Measurements from ENCODE around the gene MOB3C. TPM values are rescaled to one million over a fixed set of nuclear protein-coding genes. Genes with fewer than 3 reads are reported as not detected.
A peak's percentile ranks its signal among the peaks of the same experiment; 100 is the strongest.

Gene MOB3C
- polyA plus RNA-seq, 1 experiment = 11.9 TPM

DNA sequence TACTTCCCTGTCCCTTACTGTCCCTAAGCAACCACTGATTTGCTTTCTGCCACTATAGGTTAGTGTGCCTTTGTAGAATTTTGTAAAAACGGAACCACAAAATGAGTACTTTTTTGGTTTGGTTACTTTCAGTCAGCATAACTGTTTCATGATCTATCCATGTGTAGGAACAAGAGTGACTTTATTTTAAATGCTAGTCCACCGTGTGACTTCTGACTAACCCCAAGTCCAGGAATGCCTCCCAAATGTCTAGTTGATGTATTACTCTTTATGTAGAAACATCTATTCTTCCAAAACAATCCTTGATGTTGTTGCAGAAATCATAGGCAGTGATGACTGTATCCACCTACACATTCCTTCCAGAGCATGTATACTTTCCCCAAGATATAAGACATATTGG is 30.2 kb upstream of the MOB3C start:
- TF ChIP-seq, protein P1, sequence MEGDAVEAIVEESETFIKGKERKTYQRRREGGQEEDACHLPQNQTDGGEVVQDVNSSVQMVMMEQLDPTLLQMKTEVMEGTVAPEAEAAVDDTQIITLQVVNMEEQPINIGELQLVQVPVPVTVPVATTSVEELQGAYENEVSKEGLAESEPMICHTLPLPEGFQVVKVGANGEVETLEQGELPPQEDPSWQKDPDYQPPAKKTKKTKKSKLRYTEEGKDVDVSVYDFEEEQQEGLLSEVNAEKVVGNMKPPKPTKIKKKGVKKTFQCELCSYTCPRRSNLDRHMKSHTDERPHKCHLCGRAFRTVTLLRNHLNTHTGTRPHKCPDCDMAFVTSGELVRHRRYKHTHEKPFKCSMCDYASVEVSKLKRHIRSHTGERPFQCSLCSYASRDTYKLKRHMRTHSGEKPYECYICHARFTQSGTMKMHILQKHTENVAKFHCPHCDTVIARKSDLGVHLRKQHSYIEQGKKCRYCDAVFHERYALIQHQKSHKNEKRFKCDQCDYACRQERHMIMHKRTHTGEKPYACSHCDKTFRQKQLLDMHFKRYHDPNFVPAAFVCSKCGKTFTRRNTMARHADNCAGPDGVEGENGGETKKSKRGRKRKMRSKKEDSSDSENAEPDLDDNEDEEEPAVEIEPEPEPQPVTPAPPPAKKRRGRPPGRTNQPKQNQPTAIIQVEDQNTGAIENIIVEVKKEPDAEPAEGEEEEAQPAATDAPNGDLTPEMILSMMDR (IDR thresholded peaks at IDR 0.05; ENCODE audit: low read depth, low read length) = no peak
- H3K9me3 ChIP-seq (ENCODE audit: control insufficient read depth, insufficient read depth, low read length) = peaks cover 11% of the 10 kb centered on the region
- no peak for DNase-seq (ENCODE audit: low read depth, low spot score)
- no peaks in the 10 kb centered on the region for H3K27me3 ChIP-seq (ENCODE audit: control insufficient read depth, insufficient read depth, low read length)
- CTCF ChIA-PET = no interaction called here
- POLR2A ChIA-PET = no interaction called here
- no peak overlapping the region for H3K4me3 ChIP-seq (ENCODE audit: low read depth, low read length)
- H3K27ac ChIP-seq (ENCODE audit: low read depth, low read length) = no peak overlapping the region

DNA sequence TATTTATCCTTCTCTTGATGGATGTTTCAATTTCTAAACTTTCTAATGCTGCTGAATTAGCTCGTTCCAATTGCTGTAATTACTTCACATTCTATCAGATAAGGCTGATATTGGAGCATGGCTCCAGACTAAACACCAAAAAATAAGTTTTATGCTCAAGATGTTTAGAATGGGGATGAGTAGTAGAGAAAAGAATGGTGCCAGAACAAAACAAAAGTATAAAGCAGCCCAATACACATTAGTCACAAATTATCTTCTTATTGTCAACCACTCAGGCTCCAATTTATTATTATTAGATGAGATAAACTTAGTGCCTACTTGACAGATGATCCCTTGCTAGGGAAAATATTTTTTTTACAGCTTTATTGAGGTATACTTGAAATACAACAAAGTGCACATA is 29.7 kb upstream of the MOB3C start:
- CTCF ChIA-PET = no interaction called here
- H3K27me3 ChIP-seq (ENCODE audit: control insufficient read depth, insufficient read depth, low read length) = no peaks in the 10 kb centered on the region
- no peak overlapping the region for H3K4me3 ChIP-seq (ENCODE audit: low read depth, low read length)
- DNase-seq (ENCODE audit: low read depth, low spot score) = no peak
- H3K9me3 ChIP-seq (ENCODE audit: control insufficient read depth, insufficient read depth, low read length) = peaks cover 11% of the 10 kb centered on the region
- H3K27ac ChIP-seq (ENCODE audit: low read depth, low read length) = no peak overlapping the region
- POLR2A ChIA-PET = no interaction called here
- TF ChIP-seq, protein P1 (IDR thresholded peaks at IDR 0.05; ENCODE audit: low read depth, low read length) = no peak

DNA sequence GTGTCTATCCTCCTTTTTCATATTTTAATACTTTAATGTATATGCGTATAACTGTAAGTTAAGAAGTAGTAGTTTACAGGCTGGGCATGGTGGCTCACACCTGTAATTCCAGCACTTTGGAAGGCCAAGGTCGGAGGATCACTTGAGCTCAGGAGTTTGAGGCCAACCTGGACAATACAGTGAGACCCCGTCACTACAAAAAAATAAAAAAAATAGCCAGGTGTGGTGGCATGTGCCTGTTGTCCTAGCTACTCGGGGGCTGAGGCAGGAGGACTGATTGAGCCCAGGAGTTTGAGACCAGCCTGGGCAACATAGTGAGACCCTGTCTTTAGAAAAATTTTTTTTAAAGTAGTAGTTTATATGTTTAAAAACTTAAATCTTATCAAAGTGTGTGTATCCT is 29.2 kb upstream of the MOB3C start:
- peaks cover 11% of the 10 kb centered on the region for H3K9me3 ChIP-seq (ENCODE audit: control insufficient read depth, insufficient read depth, low read length)
- H3K27ac ChIP-seq (ENCODE audit: low read depth, low read length) = no peak overlapping the region
- DNase-seq (ENCODE audit: low read depth, low spot score) = no peak
- H3K4me3 ChIP-seq (ENCODE audit: low read depth, low read length) = no peak overlapping the region
- TF ChIP-seq, protein P1 (IDR thresholded peaks at IDR 0.05; ENCODE audit: low read depth, low read length) = no peak
- ChIA-PET CTCF (no interaction called here), POLR2A (no interaction called here)
- H3K27me3 ChIP-seq (ENCODE audit: control insufficient read depth, insufficient read depth, low read length) = no peaks in the 10 kb centered on the region

DNA sequence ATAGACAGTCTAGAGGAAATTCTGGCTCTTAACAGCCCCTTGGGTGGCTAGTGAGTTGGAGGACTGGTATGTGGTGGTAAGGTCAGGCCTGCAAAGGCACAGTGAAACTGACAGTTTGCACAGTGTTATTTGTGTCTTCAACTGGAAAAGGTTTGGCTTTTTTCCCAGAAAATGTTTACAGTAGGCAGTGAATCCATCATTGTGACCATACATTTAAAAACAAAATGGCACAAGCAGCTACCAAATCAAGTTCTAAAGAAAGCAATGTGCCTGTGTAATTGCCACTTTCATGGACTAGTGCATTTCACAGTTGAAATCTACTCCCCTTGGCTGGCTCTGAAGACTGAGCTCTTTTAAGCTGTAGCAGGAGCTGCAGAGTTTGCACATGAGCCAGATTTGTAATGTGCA is 26.8 kb upstream of the MOB3C start:
- H3K4me3 ChIP-seq (ENCODE audit: low read depth, low read length) = no peak overlapping the region
- peak; percentile 69 for DNase-seq (ENCODE audit: low read depth, low spot score)
- peaks cover 3% of the 10 kb centered on the region; the same call in 1 of the 2 replicates for H3K9me3 ChIP-seq (ENCODE audit: control insufficient read depth, insufficient read depth, low read length)
- TF ChIP-seq, protein P1 (IDR thresholded peaks at IDR 0.05; ENCODE audit: low read depth, low read length) = no peak
- CTCF ChIA-PET = interaction anchor here (0.7 to 1.2 kb wide), 2 partner anchors 82 to 296 kb away, joined by 3 to 4 read pairs; no protein-coding TSS in a partner anchor
- no peaks in the 10 kb centered on the region for H3K27me3 ChIP-seq (ENCODE audit: control insufficient read depth, insufficient read depth, low read length)
- H3K27ac ChIP-seq (ENCODE audit: low read depth, low read length) = peak overlapping the region; percentile 39
- POLR2A ChIA-PET = interaction anchor here (0.5 to 1.4 kb wide), 4 partner anchors 10 to 61 kb away, joined by 3 to 5 read pairs (median 4); partner anchors contain the start of gene MOB3C

DNA sequence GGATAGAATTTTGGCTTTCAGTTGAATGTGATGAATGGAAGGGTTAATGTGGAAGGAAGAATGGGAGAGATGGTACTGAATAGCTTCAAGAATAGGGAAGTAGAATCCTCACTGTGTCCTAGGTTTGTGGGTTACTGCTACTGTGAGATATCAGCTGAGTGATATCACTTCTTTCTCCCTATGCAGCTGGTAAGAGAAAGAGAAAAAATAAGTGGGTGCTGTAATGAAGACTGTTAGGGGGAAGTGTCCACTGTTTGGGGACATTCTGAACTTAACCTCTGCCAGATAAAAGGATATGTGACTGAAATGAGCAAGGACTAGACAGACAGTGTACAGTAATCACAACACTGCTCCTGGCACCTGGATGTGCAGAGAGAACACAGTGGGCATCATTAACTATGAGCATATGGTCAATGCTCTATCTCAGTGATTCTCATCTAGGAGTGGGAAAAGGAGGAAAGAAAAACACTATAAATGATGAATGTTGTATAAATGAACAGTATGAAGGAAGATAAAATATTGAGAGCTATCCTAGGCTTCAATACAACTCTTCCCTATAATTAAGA is 25.6 kb upstream of the MOB3C start:
- no peaks in the 10 kb centered on the region for H3K27me3 ChIP-seq (ENCODE audit: control insufficient read depth, insufficient read depth, low read length)
- H3K4me3 ChIP-seq (ENCODE audit: low read depth, low read length) = no peak overlapping the region
- H3K9me3 ChIP-seq (ENCODE audit: control insufficient read depth, insufficient read depth, low read length) = no peaks in the 10 kb centered on the region
- ChIA-PET CTCF (interaction anchor here (1.2 kb wide), 1 partner anchor 83 kb away, joined by 4 read pairs; no protein-coding TSS in a partner anchor), POLR2A (no interaction called here)
- no peak overlapping the region for H3K27ac ChIP-seq (ENCODE audit: low read depth, low read length)
- TF ChIP-seq, protein P1 (IDR thresholded peaks at IDR 0.05; ENCODE audit: low read depth, low read length) = no peak
- DNase-seq (ENCODE audit: low read depth, low spot score) = no peak

All from AG04450 (cell line).